ACC112 (cell line): ENCODE data around the gene ONECUT3.

Source experiments
- H2AFZ ChIP-seq: fragments of 200-600 bp; sonication (generic); one replicate; pipeline ENCODE4 v1.6.0; 2017; ENCODE audit warnings: antibody characterized with exemption, low read length; ENCODE audit not compliant: unreplicated experiment
- H3K27ac ChIP-seq: fragments of 200-600 bp; sonication (generic); 2 replicates; pipeline ENCODE4 v1.5.1; 2014; ENCODE audit warnings: low read depth, mild to moderate bottlenecking, antibody characterized with exemption, low read length, moderate library complexity
- H3K27me3 ChIP-seq: fragments of 200-600 bp; sonication (generic); 2 replicates; pipeline ENCODE4 v1.6.1; 2014; ENCODE audit warnings: mild to moderate bottlenecking, antibody characterized with exemption, low read length, moderate library complexity, mixed read lengths; ENCODE audit not compliant: insufficient read depth
- H3K36me3 ChIP-seq: fragments of 200-600 bp; sonication (generic); 2 replicates; pipeline ENCODE4 v1.6.1; 2016; ENCODE audit warnings: mild to moderate bottlenecking, antibody characterized with exemption, low read length, moderate library complexity, mixed read lengths; ENCODE audit not compliant: insufficient read depth
- H3K4me1 ChIP-seq: fragments of 200-600 bp; sonication (generic); one replicate; pipeline ENCODE4 v1.6.1; 2016; ENCODE audit warnings: low read length, mixed read lengths; ENCODE audit not compliant: insufficient read depth, unreplicated experiment, control insufficient read depth
- H3K4me3 ChIP-seq: fragments of 200-600 bp; sonication (generic); 2 replicates; pipeline ENCODE4 v1.5.1; 2014; ENCODE audit warnings: mild to moderate bottlenecking, low read depth, low read length
- H3K79me2 ChIP-seq: fragments of 200-600 bp; sonication (generic); one replicate; pipeline ENCODE4 v1.6.0; 2016; ENCODE audit warnings: low read length; ENCODE audit not compliant: control insufficient read depth, unreplicated experiment, insufficient read depth

ONECUT3 gene

DNA sequence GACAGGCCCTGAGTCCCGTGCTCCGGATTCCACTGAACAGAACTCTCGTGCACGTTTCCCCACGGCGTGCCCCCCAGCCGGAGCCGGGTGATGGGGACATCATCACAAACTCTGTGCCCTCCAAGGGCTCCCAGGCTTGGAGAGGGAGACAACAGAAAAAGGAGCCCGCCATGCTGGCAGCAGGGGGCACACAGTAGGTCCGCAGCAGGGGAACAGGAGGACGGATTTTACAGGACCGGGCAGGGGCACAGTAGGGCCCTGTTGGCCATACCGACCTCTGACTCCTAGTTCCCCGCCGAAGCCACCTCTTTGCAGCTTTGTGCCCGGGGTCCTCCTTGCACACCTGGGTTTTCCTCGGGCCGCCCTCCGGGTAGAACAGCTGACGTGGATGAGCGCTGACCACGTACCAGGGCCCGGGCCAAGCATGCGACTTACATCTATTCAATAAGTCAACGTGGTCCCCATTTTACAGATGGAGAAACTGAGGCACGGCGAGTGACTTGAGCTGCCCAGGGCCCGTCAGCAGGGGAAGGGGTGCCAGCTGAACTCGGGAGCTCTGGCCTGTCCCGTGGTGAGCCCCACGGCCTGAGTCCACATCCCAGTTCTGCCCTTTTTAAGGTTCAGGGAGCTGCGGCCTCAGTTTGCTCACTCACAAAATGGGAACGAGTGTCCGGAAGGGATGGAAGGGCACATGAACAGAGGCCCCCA is 10.2 kb upstream of the ONECUT3 start:
- peaks cover 13% of the 10 kb centered on the region for H3K27me3 ChIP-seq
- H3K79me2 ChIP-seq: no peaks in the 10 kb centered on the region
- H3K36me3 ChIP-seq: no peaks in the 10 kb centered on the region
- H2AFZ ChIP-seq: no peak overlapping the region
- no peak overlapping the region for H3K4me3 ChIP-seq
- H3K27ac ChIP-seq: no peak overlapping the region
- peaks cover 23% of the 10 kb centered on the region for H3K4me1 ChIP-seq

DNA sequence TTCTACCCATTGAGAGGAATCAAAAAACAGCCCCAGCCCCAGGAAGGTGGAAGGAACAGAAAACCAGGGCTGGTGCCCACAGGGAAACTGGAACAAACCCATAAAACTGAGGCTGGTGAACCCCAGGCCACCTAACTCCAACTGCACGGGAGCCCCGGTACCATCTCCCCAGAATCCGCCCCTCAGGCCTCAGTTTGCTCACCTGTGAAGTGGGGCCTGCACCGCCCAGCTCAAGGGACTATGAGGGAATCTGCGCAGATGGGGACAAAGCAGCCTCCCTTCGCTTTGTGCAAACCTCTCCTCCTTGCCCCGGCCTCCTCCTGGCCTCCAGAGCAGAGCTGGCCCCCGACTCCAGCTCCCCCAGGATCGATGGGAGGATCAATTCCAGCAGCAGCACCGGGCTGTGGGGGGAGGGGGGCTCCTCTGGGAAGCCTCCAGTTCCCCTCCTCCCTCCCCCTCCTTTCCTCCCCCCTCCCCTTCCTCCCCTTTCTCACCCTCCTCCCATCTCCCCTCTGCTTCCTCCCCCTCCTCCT is 9.1 kb upstream of the ONECUT3 start:
- Histone ChIP-seq H2AFZ (no peak overlapping the region), H3K4me1 (peaks cover 24% of the 10 kb centered on the region), H3K27me3 (peaks cover 23% of the 10 kb centered on the region), H3K79me2 (no peaks in the 10 kb centered on the region), H3K4me3 (no peak overlapping the region), H3K36me3 (no peaks in the 10 kb centered on the region), H3K27ac (no peak overlapping the region)

DNA sequence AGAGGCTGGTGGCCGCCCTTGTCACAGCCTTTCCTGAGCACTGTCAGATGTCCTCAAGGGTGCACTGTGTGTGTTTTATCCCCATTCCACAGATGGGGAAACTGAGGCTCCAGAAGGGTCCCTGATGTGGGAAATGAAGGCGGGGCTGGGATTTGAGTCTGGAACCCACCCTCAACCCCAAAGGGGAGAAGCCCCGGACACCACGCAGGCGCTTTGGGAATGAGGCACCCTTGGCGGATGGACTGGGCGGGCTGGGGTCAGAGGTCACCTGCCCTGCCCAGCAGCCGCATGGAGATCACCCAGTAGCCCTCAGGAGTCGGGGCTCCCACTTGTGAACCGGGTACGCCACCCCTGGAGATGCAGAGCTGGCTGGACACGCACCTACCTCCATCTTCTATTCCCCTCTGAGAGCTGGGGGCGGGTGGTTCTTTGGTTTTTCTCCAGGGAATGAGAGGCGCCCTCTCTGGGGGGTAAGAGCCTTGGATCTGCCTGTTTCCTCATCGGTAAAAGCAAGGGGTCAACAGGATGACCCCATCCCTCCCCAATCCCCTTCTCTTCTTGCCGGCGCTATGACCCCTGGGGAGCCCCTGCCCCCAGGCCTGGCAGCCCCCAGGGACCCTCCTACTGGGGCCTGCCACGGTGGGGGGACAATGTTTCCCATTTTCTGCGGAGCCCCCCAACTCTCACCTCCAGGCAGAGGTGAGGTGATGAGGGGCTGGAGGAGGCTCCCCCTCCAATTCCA is 8.3 kb upstream of the ONECUT3 start:
- Histone ChIP-seq H3K27me3 (peaks cover 31% of the 10 kb centered on the region), H3K36me3 (no peaks in the 10 kb centered on the region), H2AFZ (no peak overlapping the region), H3K4me3 (no peak overlapping the region), H3K79me2 (no peaks in the 10 kb centered on the region), H3K27ac (no peak overlapping the region), H3K4me1 (peaks cover 24% of the 10 kb centered on the region)

DNA sequence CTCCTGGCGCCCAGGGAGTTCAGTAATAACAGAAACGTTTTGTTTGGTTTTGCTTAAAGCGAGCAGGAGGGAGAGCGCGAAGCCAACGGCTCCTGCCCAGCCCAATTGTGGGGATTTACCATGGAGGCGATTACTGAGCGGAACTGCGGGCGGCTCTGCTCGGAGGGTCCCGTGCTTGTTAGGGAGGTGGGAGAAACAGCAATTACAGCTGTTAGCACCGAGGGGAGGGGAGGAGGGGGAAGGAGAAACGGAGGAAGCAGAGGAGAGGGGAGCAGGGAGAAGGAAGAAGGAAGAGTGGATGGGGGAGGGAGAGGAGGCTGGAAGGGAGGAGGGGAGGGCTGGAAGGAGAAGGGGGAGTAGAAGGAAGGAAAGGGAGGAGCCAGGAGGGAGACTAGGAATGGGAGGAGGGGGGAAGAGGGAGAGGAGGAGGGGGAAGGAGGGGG is 7.7 kb upstream of the ONECUT3 start:
- Histone ChIP-seq H2AFZ (no peak overlapping the region), H3K27ac (no peak overlapping the region), H3K79me2 (no peaks in the 10 kb centered on the region), H3K36me3 (no peaks in the 10 kb centered on the region), H3K4me1 (peaks cover 24% of the 10 kb centered on the region), H3K4me3 (peak overlapping the region; percentile 47; the same call in 1 of the 2 replicates), H3K27me3 (peaks cover 37% of the 10 kb centered on the region)

DNA sequence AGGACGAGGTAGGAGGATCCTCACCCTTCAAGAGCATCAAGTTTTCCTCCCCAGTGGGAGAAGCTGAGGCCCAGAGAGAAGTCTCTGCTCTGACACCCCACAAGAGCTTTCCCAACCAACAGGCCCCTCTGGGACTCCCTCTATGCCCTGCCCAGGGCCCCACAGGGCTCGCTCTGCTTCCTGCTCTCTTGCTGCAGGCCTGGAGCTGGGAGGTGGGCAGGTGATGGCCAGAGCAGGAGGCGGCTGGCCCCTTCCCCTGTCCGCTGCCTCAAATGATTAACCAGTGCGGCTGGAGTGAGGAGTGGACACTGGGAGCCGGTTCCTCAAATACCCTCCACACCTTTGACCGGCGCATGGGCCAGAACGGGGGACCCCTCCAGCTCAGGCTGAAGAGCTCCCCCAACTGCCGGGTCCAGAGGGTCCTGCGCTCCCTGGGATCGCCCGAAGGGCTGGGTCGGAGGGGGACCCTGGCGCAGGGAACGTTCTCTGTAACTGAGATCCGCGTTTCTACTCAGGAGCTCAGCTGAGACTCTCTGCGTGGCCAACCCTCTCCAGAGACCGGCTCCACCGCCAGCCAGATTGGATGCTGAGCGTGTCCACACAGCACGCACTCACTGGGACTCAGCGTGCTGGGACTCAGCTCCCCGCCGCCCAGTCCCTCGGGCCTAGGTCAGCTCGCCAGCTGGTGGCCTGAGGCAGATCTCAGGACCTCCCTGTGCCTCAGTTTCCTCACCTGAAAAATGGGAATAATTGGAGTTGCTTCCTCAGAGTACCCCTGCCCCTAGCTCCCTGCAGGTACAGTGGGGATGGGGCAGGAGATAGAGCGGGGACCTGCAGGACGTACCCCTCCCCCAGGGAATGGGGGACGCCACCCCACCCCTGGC is 6.7 kb upstream of the ONECUT3 start:
- H2AFZ ChIP-seq: no peak overlapping the region
- H3K4me1 ChIP-seq: peaks cover 24% of the 10 kb centered on the region
- H3K27me3 ChIP-seq: peaks cover 48% of the 10 kb centered on the region
- H3K4me3 ChIP-seq: no peak overlapping the region
- no peaks in the 10 kb centered on the region for H3K79me2 ChIP-seq
- no peaks in the 10 kb centered on the region for H3K36me3 ChIP-seq
- no peak overlapping the region for H3K27ac ChIP-seq

DNA sequence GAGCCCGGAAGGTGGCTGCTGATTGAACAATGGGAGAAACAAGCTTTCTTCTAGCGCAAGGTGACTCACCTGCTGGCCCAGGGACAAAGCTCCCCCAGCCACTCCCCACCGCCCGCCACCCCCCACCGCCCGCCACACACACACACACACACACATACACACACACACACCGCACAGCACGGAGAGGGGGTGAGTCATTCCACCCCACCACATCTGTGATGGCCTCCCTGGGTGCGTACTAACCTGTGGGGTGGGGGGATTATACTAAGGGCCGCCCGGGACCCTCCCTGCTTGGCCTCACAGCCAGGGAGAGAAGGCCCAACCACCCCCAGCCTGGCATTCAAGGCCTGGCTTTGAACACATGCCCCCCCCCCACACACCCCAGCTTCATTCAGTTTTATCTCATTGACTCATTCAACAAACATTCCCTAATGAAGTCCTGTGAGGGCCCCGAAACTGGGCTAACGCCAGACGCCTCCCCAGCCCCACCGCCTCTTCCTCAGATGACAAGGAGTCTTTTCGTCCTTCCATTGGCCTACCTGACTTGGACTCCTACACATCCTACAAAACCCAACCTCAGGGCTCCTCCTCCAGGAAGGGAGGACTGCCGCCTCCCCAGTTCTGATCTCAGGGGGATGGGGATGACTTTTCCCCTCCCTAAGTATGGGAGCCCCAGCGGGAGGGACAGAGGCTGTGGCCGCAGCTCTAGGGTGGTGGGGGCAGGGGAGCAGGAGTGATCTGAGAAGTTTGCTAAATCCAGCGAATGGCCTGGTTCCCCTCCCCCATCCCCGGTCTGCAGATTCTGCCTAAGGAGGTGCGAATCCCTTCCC is 5.8 kb upstream of the ONECUT3 start:
- no peak overlapping the region for H3K4me3 ChIP-seq

DNA sequence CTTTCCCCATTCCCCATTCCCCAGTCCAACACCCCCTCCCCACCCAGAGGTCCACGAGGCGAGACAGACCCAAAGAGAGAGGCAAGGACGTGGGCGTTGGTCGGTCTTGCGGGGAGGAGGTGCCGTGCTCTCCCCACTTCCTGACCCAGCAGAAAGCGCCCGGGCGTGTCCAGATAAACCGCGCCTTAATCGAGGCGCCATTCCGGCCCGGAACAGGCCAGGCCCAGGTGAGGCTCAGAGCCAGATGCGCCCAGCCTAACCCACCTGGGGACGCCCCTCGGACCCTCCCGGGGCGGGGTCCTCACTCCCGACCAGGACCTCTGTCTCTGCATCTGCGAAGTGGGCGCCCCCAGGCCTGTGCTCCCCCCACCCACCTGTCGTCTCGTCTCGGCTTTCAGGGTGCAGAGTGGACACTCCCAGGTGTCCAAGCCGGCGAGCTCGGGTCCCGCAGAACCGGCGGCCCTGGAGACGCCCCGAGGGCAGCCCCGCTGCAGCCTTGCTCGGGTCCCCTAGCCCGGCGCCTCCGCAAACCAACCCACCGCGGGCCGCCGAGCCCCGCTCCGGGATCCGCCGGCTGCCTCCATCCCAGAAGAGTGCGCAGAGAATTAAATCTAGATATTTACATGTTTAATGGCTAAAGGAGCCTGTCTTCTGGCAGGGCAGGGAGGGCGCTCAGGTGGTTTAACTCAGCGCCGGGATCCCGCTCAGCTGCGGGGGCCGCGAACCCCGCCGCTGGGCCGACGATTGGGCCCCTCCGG is 5.0 kb upstream of the ONECUT3 start:
- Histone ChIP-seq H3K4me3 (no peak overlapping the region), H2AFZ (no peak overlapping the region)

More for the DNA sequence above, 5.8 kb upstream of the ONECUT3 start:
- Histone ChIP-seq H2AFZ (no peak overlapping the region), H3K4me1 (peaks cover 24% of the 10 kb centered on the region), H3K27me3 (peaks cover 56% of the 10 kb centered on the region), H3K27ac (no peak overlapping the region), H3K79me2 (no peaks in the 10 kb centered on the region), H3K36me3 (no peaks in the 10 kb centered on the region)

DNA sequence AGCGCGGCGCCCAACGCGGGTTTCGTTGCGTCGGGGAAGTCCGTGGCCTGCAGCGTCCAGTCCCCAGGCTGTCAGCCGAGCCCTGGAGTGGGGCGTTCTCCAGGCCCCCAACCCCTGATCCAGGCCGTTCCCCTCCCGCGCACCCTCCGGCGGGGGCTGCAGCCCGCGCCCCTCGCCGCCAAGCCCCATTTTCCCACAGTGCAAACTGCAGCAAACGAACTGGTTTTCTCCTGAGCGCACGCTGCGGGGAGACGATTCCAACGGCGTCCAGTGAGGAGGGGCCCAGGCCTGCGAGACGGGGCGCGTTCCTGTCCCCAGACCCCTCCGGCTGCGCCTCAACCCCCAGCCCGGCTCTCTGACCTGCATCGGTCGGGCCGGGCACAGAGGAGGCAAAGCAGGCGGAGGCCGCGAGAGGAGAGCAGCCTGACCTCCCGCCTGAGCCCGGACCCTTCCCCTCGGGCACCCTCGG is 4.4 kb upstream of the ONECUT3 start:
- H3K4me3 ChIP-seq: no peak overlapping the region
- H3K4me1 ChIP-seq: peaks cover 24% of the 10 kb centered on the region
- H3K36me3 ChIP-seq: no peaks in the 10 kb centered on the region
- no peaks in the 10 kb centered on the region for H3K79me2 ChIP-seq
- no peak overlapping the region for H2AFZ ChIP-seq
- H3K27ac ChIP-seq: no peak overlapping the region
- H3K27me3 ChIP-seq: peaks cover 63% of the 10 kb centered on the region

More for the DNA sequence above, 5.0 kb upstream of the ONECUT3 start:
- Histone ChIP-seq H3K36me3 (no peaks in the 10 kb centered on the region), H3K4me1 (peaks cover 24% of the 10 kb centered on the region), H3K27me3 (peaks cover 63% of the 10 kb centered on the region), H3K79me2 (no peaks in the 10 kb centered on the region), H3K27ac (no peak overlapping the region)
